Measurements from ENCODE around the gene TPRN.
A peak's percentile ranks its signal among the peaks of the same experiment; 100 is the strongest.

DNA sequence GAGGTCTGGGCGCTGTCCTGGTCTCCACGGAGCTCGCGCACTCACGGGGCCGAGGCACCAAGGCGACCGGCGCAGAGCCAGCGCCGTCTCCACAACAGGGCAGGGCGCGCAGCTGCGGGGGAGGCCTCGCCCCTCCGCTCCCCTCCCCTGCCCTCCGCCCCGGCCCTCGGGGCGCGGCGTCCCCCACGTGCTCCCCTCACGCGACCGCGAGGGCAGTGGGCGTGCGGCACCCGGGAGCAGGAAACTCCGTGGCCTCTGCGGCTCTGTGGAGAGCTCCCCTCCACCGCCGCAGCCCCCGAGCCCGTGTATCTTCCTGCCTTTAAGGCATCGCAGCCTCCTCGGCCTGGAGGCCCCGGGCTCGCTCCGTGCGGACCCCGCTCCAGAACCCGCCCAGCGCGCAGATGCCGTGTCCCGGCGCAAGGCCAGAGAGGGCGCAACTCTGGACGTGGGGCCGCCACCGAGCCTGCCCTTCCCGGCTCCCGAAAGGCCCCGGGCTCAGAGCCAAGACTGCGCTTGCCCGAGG lies 39.8 kb upstream of the TPRN start:
- TF ChIP-seq, protein P1, sequence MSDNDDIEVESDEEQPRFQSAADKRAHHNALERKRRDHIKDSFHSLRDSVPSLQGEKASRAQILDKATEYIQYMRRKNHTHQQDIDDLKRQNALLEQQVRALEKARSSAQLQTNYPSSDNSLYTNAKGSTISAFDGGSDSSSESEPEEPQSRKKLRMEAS (IDR thresholded peaks at IDR 0.05; ENCODE audit: insufficient read depth, insufficient read length), result no peak
- TF ChIP-seq, protein P2, sequence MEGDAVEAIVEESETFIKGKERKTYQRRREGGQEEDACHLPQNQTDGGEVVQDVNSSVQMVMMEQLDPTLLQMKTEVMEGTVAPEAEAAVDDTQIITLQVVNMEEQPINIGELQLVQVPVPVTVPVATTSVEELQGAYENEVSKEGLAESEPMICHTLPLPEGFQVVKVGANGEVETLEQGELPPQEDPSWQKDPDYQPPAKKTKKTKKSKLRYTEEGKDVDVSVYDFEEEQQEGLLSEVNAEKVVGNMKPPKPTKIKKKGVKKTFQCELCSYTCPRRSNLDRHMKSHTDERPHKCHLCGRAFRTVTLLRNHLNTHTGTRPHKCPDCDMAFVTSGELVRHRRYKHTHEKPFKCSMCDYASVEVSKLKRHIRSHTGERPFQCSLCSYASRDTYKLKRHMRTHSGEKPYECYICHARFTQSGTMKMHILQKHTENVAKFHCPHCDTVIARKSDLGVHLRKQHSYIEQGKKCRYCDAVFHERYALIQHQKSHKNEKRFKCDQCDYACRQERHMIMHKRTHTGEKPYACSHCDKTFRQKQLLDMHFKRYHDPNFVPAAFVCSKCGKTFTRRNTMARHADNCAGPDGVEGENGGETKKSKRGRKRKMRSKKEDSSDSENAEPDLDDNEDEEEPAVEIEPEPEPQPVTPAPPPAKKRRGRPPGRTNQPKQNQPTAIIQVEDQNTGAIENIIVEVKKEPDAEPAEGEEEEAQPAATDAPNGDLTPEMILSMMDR (IDR thresholded peaks at IDR 0.05; ENCODE audit: extremely low read depth in 1 of 2, insufficient read depth in 1 of 2, low read depth in 1 of 2, low read length in 2 of 2), result peak in 1 of 2 donors; percentile 12
